Activated T-cell treated with anti-CD3 and anti-CD28 coated beads, Interleukin-2, amount 50 U/mL, for 4 hours (primary cell): ENCODE measurements around the gene KCNT2. TPM values are rescaled to one million over a fixed set of nuclear protein-coding genes. Genes with fewer than 3 reads are reported as not detected.
A peak's percentile ranks its signal among the peaks of the same experiment; 100 is the strongest.

Experiments used
- ATAC-seq, 2 donors: fragments of 200-7000 bp; cut with Tn5 transposase; one replicate each; pipeline ENCODE4 v1.10.0; 2021
- DNase-seq: peaks from one replicate; pipeline ENCODE4 v3.0.0-alpha.2; 2020
- H3K27me3 Mint-ChIP-seq: one replicate; pipeline ENCODE4 v1.8.0; 2021; ENCODE audit warnings: low read depth, mixed read lengths
- H3K36me3 Mint-ChIP-seq: one replicate; pipeline ENCODE4 v1.8.0; 2022; ENCODE audit warnings: mixed read lengths; ENCODE audit not compliant: insufficient read depth
- H3K4me1 Mint-ChIP-seq: one replicate; pipeline ENCODE4 v1.8.0; 2021; ENCODE audit warnings: low read depth, mixed read lengths
- H3K4me3 Mint-ChIP-seq: one replicate; pipeline ENCODE4 v1.8.0; 2021; ENCODE audit warnings: mild to moderate bottlenecking, moderate library complexity, mixed read lengths
- H3K9me3 Mint-ChIP-seq: one replicate; pipeline ENCODE4 v1.8.0; 2021; ENCODE audit warnings: mixed read lengths
- total RNA-seq, 3 donors: library from RNA; stranded (reverse); gene quantifications; one replicate each; pipeline ENCODE4 v1.2.1, GENCODE V29; 2021

KCNT2 gene
- total RNA-seq, 3 donors from 2014 or later, result not detected

- ATAC-seq (no peak), DNase-seq (no peak)
- no peaks in the 10 kb centered on the region for H3K36me3 Mint-ChIP-seq
- H3K4me1 Mint-ChIP-seq, result peaks cover 6% of the 10 kb centered on the region
- H3K27me3 Mint-ChIP-seq, result peaks cover 26% of the 10 kb centered on the region
- no peaks in the 10 kb centered on the region for H3K9me3 Mint-ChIP-seq
- H3K4me3 Mint-ChIP-seq, result no peak overlapping the region
Observed at GRCh38 chr1:196611873-196612272, 3.6 kb upstream of the KCNT2 start.

GRCh38 chr1:196609370-196609737 is 1.1 kb upstream of the KCNT2 start:
- no peak for DNase-seq

DNA sequence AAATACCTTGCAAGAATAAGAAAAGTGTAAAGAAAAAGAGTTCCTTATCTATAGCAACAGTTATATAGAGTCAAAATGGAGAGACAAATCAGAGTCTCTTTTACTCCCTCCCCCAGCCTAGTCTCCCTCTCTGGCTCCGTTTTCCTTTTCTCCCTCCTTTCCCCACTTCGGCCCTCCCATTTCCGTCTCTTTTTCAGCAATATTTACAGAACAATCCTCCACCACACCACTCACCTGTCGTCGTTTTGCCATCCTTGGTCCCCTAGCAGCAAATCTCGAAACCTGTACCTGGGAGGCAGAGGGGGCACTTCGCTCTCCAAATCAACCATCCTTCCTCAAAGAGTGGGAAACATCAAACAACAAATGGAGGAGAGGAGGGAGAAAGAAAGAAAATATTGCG is 259 bp downstream of the KCNT2 start:
- Mint-ChIP-seq H3K4me1 (peaks cover 6% of the 10 kb centered on the region), H3K36me3 (no peaks in the 10 kb centered on the region), H3K4me3 (peak overlapping the region; percentile 61), H3K27me3 (peaks cover 33% of the 10 kb centered on the region), H3K9me3 (no peaks in the 10 kb centered on the region)
- DNase-seq (no peak), ATAC-seq (no peak)

More at GRCh38 chr1:196609370-196609737, 1.1 kb upstream of the KCNT2 start:
- no peak overlapping the region for H3K4me3 Mint-ChIP-seq
- H3K27me3 Mint-ChIP-seq, result peaks cover 28% of the 10 kb centered on the region
- no peaks in the 10 kb centered on the region for H3K9me3 Mint-ChIP-seq
- peaks cover 6% of the 10 kb centered on the region for H3K4me1 Mint-ChIP-seq
- no peaks in the 10 kb centered on the region for H3K36me3 Mint-ChIP-seq
- ATAC-seq, result no peak

DNA sequence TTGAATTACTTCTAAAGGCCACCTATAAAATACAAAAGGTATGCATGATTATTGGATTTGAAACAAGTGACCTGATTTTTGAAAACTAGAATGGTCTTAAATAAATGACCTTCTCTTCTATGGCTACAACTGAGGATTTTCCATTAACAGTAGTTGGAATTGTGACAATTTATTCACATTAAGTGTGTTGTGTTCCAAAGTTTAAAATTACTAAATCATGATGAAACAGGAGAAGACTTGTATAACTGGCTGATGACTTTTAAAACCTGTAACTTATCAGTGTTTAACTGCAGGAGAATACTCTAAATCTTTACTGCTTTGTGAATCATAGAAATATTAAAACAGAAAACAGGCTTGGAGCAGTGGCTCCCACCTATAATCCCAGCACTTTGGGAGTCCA is 4.6 kb downstream of the KCNT2 start:
- Mint-ChIP-seq H3K4me1 (peaks cover 6% of the 10 kb centered on the region), H3K4me3 (no peak overlapping the region), H3K9me3 (no peaks in the 10 kb centered on the region), H3K36me3 (no peaks in the 10 kb centered on the region), H3K27me3 (peaks cover 16% of the 10 kb centered on the region)
- DNase-seq, result no peak
- ATAC-seq, result no peak

- no peaks in the 10 kb centered on the region for H3K9me3 Mint-ChIP-seq
- DNase-seq, result no peak
- no peaks in the 10 kb centered on the region for H3K36me3 Mint-ChIP-seq
- peaks cover 6% of the 10 kb centered on the region for H3K27me3 Mint-ChIP-seq
- no peak overlapping the region for H3K4me3 Mint-ChIP-seq
- ATAC-seq, result no peak
- no peaks in the 10 kb centered on the region for H3K4me1 Mint-ChIP-seq
Observed at GRCh38 chr1:196598942-196599748, 9.1 kb downstream of the KCNT2 start.

DNA sequence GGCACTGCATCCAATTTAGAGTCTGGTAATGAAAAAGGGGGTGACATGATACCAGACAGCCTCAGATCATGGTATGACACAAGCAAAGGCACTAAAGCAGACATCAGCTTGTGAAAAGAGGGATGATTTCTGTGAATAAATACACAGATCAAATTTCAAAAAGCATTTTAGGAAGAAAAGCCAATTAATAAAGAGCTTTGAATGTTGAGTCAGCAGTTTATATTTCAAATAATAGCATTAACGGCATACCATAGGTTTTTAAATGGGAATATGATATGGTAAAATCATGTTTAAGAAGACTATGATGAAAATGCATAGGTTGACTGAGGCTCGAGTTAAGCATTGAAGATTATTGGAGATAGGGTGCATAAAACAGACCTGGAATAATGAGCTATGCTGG is 13.5 kb downstream of the KCNT2 start:
- Mint-ChIP-seq H3K4me1 (no peaks in the 10 kb centered on the region), H3K27me3 (no peaks in the 10 kb centered on the region), H3K9me3 (no peaks in the 10 kb centered on the region), H3K4me3 (no peak overlapping the region), H3K36me3 (no peaks in the 10 kb centered on the region)
- DNase-seq, result no peak
- no peak for ATAC-seq

DNA sequence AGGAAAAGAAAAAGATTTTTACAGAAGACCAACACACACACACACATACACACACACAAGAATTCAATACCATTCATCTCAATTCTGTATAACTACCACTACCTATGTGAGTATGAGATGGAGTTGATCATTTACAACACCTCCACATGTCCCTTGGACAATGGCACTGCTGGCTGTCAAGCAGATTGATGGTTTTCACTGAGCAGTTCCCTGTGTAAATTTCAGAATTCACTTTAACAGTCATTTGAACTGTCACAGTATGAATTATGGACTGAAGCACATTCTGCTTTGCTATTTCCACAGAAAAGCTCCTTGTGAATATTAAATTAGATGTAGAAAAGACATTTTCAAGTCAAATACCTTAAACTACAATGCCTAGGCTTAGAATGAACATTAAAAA is 14.3 kb downstream of the KCNT2 start:
- no peaks in the 10 kb centered on the region for H3K4me1 Mint-ChIP-seq
- H3K27me3 Mint-ChIP-seq, result no peaks in the 10 kb centered on the region
- no peak overlapping the region for H3K4me3 Mint-ChIP-seq
- no peaks in the 10 kb centered on the region for H3K9me3 Mint-ChIP-seq
- DNase-seq (no peak), ATAC-seq (no peak)
- no peaks in the 10 kb centered on the region for H3K36me3 Mint-ChIP-seq

DNA sequence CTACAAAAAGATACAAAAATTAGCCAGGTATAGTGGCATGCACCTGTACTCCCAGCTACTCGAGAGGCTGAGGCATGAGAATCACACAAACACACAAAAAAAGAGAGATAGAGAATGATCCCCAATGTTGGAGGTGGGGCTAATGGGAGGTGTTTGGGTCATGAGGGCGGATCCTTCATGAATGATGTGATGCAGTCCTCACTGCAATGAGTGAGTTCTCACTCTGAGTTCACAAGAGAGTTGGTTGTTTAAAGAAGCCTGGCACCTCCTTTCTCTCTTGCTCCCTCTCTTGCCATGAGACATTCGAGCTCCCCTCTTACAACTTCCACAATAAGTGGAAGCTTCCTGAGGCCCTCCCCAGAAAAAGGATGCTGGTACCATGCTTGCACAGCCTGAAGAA is 17.3 kb downstream of the KCNT2 start:
- Mint-ChIP-seq H3K36me3 (no peaks in the 10 kb centered on the region), H3K27me3 (no peaks in the 10 kb centered on the region), H3K4me1 (no peaks in the 10 kb centered on the region), H3K4me3 (no peak overlapping the region), H3K9me3 (no peaks in the 10 kb centered on the region)
- DNase-seq (no peak), ATAC-seq (no peak)

DNA sequence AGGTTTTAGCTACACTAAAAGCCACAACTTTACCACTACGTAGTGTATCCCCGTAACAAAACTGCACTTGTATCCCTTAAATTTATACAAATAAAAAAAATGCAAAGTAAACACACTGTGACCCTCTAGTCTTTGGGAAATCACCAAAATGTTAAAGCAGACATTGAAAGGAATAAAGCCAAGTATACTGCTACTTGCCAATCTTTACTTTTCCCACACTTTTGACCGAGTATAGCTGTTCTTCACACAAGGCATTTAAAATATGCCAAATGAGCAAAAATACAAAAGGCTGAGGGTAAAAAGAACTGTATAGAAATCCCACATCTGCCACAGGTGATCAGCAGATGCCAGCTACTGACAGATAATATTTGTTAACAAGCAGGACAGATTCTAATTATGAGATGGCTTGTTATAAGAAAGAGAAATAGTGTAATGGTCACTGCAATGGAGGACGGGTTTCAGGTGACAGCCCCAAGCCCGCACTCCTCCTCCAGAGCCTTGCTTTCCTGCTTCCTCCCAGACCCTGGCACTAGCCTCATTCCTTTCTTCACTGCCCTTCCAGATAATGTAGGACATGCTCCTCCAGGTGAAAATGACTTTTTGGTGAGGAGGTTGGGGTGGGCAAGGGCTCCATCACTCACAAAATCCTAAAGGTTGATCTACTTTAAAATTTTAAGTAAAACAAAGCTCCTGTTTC is 18.1 kb downstream of the KCNT2 start:
- Mint-ChIP-seq H3K36me3 (no peaks in the 10 kb centered on the region), H3K9me3 (no peaks in the 10 kb centered on the region), H3K4me1 (no peaks in the 10 kb centered on the region), H3K27me3 (no peaks in the 10 kb centered on the region), H3K4me3 (no peak overlapping the region)
- no peak for ATAC-seq
- DNase-seq, result no peak

- Mint-ChIP-seq H3K9me3 (no peaks in the 10 kb centered on the region), H3K36me3 (no peaks in the 10 kb centered on the region), H3K4me3 (no peak overlapping the region), H3K27me3 (no peaks in the 10 kb centered on the region), H3K4me1 (no peaks in the 10 kb centered on the region)
- DNase-seq (no peak), ATAC-seq (no peak)
Observed at GRCh38 chr1:196584696-196585095, 23.5 kb downstream of the KCNT2 start.

DNA sequence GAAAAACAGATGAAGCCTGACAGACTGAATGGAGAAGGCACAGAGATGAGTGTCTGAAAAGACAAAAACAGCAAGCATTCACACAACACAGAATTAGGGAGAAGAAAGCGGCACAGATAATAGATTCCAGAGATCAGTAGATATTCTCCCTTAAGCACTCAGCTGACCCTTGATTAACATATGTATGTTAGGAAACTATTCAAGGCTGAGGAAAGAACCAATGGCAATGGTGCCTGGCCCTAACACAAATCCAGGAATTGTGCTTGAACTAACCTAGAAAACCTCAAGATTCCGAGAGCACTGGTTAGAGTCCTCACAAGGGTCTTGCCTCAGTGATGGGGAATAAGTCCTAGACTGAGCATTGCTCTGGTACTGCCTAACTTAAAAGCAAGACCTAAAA is 30.9 kb downstream of the KCNT2 start:
- ATAC-seq (no peak), DNase-seq (no peak)
- Mint-ChIP-seq H3K36me3 (no peaks in the 10 kb centered on the region), H3K4me1 (no peaks in the 10 kb centered on the region), H3K27me3 (no peaks in the 10 kb centered on the region), H3K9me3 (no peaks in the 10 kb centered on the region), H3K4me3 (no peak overlapping the region)

- no peak for DNase-seq
- no peak for ATAC-seq
- no peak overlapping the region for H3K4me3 Mint-ChIP-seq
- no peaks in the 10 kb centered on the region for H3K27me3 Mint-ChIP-seq
- H3K36me3 Mint-ChIP-seq, result no peaks in the 10 kb centered on the region
- no peaks in the 10 kb centered on the region for H3K9me3 Mint-ChIP-seq
- no peaks in the 10 kb centered on the region for H3K4me1 Mint-ChIP-seq
Observed at GRCh38 chr1:196573226-196573625, 35.0 kb downstream of the KCNT2 start.

GRCh38 chr1:196567238-196567637 is 41.0 kb downstream of the KCNT2 start:
- Mint-ChIP-seq H3K4me1 (no peaks in the 10 kb centered on the region), H3K36me3 (no peaks in the 10 kb centered on the region), H3K4me3 (no peak overlapping the region)

GRCh38 chr1:196563768-196564167 is 44.5 kb downstream of the KCNT2 start:
- DNase-seq, result no peak
- Mint-ChIP-seq H3K4me3 (no peak overlapping the region), H3K4me1 (no peaks in the 10 kb centered on the region), H3K36me3 (no peaks in the 10 kb centered on the region), H3K9me3 (peaks cover 17% of the 10 kb centered on the region), H3K27me3 (peaks cover 1% of the 10 kb centered on the region)
- ATAC-seq, result no peak

More at GRCh38 chr1:196567238-196567637, 41.0 kb downstream of the KCNT2 start:
- no peaks in the 10 kb centered on the region for H3K27me3 Mint-ChIP-seq
- ATAC-seq, result no peak
- DNase-seq, result no peak
- H3K9me3 Mint-ChIP-seq, result peaks cover 14% of the 10 kb centered on the region

DNA sequence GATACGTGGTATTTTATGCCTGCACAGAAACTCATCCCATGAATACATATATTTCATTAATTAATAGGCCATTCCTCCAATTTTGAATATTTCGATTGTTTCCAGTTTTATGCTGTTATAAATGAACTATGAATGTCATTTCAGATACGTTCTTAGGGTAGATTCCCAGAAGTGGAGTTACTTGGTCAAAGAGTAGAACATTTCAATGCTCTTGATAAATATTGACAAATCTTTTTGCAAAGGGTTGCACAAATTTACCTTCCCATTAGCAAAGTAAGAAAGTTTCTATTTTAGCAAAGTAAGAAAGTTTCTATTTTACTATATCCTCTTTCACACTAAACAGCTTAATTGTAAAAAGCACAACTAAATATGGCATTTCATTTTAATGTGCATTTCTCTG is 48.9 kb downstream of the KCNT2 start:
- ATAC-seq (no peak), DNase-seq (no peak)
- H3K27me3 Mint-ChIP-seq, result peaks cover 1% of the 10 kb centered on the region
- H3K36me3 Mint-ChIP-seq, result no peaks in the 10 kb centered on the region
- no peaks in the 10 kb centered on the region for H3K4me1 Mint-ChIP-seq
- peaks cover 15% of the 10 kb centered on the region for H3K9me3 Mint-ChIP-seq
- no peak overlapping the region for H3K4me3 Mint-ChIP-seq
